HepG2 (cell line): ENCODE data around the gene PARN. TPM values are rescaled to one million over a fixed set of nuclear protein-coding genes. Genes with fewer than 3 reads are reported as not detected.

Experiments used
- AKAP8 ChIP-seq: sonication (generic); formaldehyde crosslinking; IDR thresholded peaks from 2 replicates; pipeline ENCODE4 v1.5.1; 2020; ENCODE audit warnings: mild to moderate bottlenecking, missing genetic modification reagents
- ELK4 ChIP-seq: sonication (generic); formaldehyde crosslinking; IDR thresholded peaks from 2 replicates; pipeline ENCODE4 v1.9.0; 2021; ENCODE audit warnings: missing genetic modification reagents, borderline replicate concordance
- IKZF5 ChIP-seq: IDR thresholded peaks from 2 replicates; pipeline ENCODE4 v1.6.1; 2018; ENCODE audit warnings: missing genetic modification reagents, mild to moderate bottlenecking, missing compliant biosample characterization
- NCOA2 ChIP-seq: sonication (generic); formaldehyde crosslinking; IDR thresholded peaks from 2 replicates; pipeline ENCODE4 v1.8.0; 2022; ENCODE audit warnings: inconsistent platforms
- SETDB1 ChIP-seq: sonication (generic); formaldehyde crosslinking; IDR thresholded peaks from 2 replicates; pipeline ENCODE4 v1.5.1; 2020; ENCODE audit warnings: missing genetic modification reagents, mild to moderate bottlenecking, borderline replicate concordance
- SIX1 ChIP-seq: sonication (generic); formaldehyde crosslinking; IDR thresholded peaks from 2 replicates; pipeline ENCODE4 v1.4.0; 2020; ENCODE audit warnings: missing genetic modification reagents, borderline replicate concordance
- SMYD3 ChIP-seq: sonication (generic); formaldehyde crosslinking; IDR thresholded peaks from 2 replicates; pipeline ENCODE4 v1.8.1; 2023; ENCODE audit warnings: mild to moderate bottlenecking, missing genetic modification reagents
- TARDBP ChIP-seq: sonication (generic); formaldehyde crosslinking; IDR thresholded peaks from 2 replicates; pipeline ENCODE4 v1.8.0; 2022; ENCODE audit warnings: mild to moderate bottlenecking, missing genetic modification reagents
- THAP8 ChIP-seq: sonication (generic); formaldehyde crosslinking; IDR thresholded peaks from 2 replicates; pipeline ENCODE4 v1.5.1; 2020; ENCODE audit warnings: missing genetic modification reagents, mild to moderate bottlenecking, borderline replicate concordance
- U2AF1 ChIP-seq: fragments of 200-400 bp; formaldehyde crosslinking; optimal IDR thresholded peaks from 2 replicates; pipeline ENCODE3; 2017; ENCODE audit warnings: mild to moderate bottlenecking, low read depth, low read length
- ZNF101 ChIP-seq: sonication (generic); formaldehyde crosslinking; IDR thresholded peaks from 2 replicates; pipeline ENCODE4 v1.4.0; 2020; ENCODE audit warnings: mild to moderate bottlenecking, low read depth, missing genetic modification reagents, borderline replicate concordance
- ZNF224 ChIP-seq: sonication (generic); formaldehyde crosslinking; IDR thresholded peaks from 2 replicates; pipeline ENCODE4 v1.5.0; 2020; ENCODE audit warnings: mild to moderate bottlenecking, missing genetic modification reagents
- ZNF329 ChIP-seq: sonication (generic); formaldehyde crosslinking; IDR thresholded peaks from 2 replicates; pipeline ENCODE4 v1.9.0; 2021; ENCODE audit warnings: low read depth, mild to moderate bottlenecking, missing genetic modification reagents
- ZNF33A ChIP-seq: sonication (generic); formaldehyde crosslinking; IDR thresholded peaks from 2 replicates; pipeline ENCODE4 v1.5.1; 2020; ENCODE audit warnings: missing genetic modification reagents, mild to moderate bottlenecking, moderate library complexity, borderline replicate concordance
- ZNF354B ChIP-seq: sonication (generic); formaldehyde crosslinking; IDR thresholded peaks from 2 replicates; pipeline ENCODE4 v1.8.0; 2022; ENCODE audit warnings: mild to moderate bottlenecking, missing genetic modification reagents
- ZNF572 ChIP-seq: sonication (generic); formaldehyde crosslinking; IDR thresholded peaks from 2 replicates; pipeline ENCODE4 v1.5.1; 2020; ENCODE audit warnings: mild to moderate bottlenecking, missing genetic modification reagents
- ZNF724P ChIP-seq: sonication (generic); formaldehyde crosslinking; IDR thresholded peaks from 2 replicates; pipeline ENCODE4 v1.8.0; 2022; ENCODE audit warnings: missing genetic modification reagents, borderline replicate concordance
- ZNF749 ChIP-seq: sonication (generic); formaldehyde crosslinking; IDR thresholded peaks from 2 replicates; pipeline ENCODE4 v1.8.0; 2022; ENCODE audit warnings: mild to moderate bottlenecking, missing genetic modification reagents, moderate library complexity, borderline replicate concordance
- polyA plus RNA-seq, 8 experiments: library from polyadenylated mRNA; depleted of rRNA in 3 of 8; stranded (reverse) in 7 of 8; unstranded in 1 of 8; fragments of >200 nt; fragmentation: Illumina TruSeq in 4 of 8; extraction: Trizol in 4 of 8; gene quantifications; 2 replicates each; pipeline versions ENCODE4 v1.2.1 to v1.2.3, GENCODE V29; 2011 to 2016; ENCODE audit warnings: low read depth in 4 of 8, missing spikeins in 1 of 8, mixed read lengths in 1 of 8; ENCODE audit not compliant: insufficient read depth in 1 of 8
- total RNA-seq, 5 experiments: library from RNA; depleted of rRNA; stranded (reverse); fragments of >200 nt; fragmentation: Illumina TruSeq; extraction: Trizol; gene quantifications; 2 replicates each; pipeline ENCODE4 v1.2.3, GENCODE V29; 2016; ENCODE audit warnings: low read depth in 1 of 5
- TF ChIP-seq, protein P1 (sequence below): sonication (generic); formaldehyde crosslinking; IDR thresholded peaks from 2 replicates; pipeline ENCODE4 v1.5.0; 2020; ENCODE audit warnings: missing genetic modification reagents
- TF ChIP-seq, protein P2 (sequence below): sonication (generic); formaldehyde crosslinking; conservative IDR thresholded peaks from 2 replicates; pipeline ENCODE4 v1.4.0; 2020; ENCODE audit warnings: missing genetic modification reagents
- TF ChIP-seq, protein P3 (sequence below): sonication (generic); formaldehyde crosslinking; IDR thresholded peaks from 2 replicates; pipeline ENCODE4 v1.4.0; 2020; ENCODE audit warnings: missing genetic modification reagents, borderline replicate concordance

PARN gene
- total and polyA plus RNA-seq, 2 of the 13 experiments (the other 11 are each of a cell fraction or from before 2014, with no cell fraction given): 13.3 to 47.6 TPM

DNA sequence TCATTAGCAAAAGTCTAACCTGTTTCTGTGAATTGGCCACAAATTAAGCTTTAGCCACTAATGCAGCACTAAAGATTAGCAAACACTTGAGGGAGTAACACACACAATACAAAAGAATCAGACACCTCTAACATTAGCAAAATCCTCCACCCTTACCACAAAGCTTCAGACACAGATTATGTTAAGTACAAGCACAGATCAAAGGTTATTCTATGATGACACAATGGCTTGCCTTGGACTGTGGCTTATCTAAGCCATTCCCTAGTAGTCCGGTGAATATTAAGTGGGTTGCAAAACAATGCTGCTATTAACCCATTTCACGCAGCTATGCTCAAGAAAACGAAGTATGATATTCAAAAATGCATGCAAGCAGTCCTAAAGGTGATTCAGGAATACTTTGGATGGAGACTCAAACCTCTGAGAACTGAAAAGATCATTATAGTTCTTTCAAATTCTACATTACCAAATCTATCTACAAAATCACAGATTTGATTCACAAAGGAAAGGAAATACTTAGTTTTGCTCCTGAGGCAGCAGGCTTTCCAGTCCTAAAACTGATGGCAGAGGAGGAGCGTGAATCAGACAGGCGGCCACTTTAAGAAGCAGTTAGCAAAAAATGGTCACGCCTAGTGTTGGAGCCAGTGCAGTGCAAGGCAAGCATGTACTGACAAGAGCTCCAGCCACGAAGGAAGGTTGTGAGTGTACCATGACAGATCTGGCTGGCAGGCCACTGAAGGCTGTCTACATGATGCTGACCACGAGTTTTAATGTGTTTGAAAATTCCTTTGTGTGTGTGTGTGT is 67.2 kb downstream of the PARN start (continued):
- TF ChIP-seq, protein P1, sequence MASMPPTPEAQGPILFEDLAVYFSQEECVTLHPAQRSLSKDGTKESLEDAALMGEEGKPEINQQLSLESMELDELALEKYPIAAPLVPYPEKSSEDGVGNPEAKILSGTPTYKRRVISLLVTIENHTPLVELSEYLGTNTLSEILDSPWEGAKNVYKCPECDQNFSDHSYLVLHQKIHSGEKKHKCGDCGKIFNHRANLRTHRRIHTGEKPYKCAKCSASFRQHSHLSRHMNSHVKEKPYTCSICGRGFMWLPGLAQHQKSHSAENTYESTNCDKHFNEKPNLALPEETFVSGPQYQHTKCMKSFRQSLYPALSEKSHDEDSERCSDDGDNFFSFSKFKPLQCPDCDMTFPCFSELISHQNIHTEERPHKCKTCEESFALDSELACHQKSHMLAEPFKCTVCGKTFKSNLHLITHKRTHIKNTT (CRISPR knock-in tag): no peak
- TF ChIP-seq ZNF749 (CRISPR knock-in tag) (0 out of 2 replicates have a peak, but pooled peaks have one; percentile 42), ZNF101 (CRISPR knock-in tag) (no peak), ELK4 (CRISPR knock-in tag) (no peak), NCOA2 (CRISPR knock-in tag) (peak; percentile 91), ZNF724P (no peak), SIX1 (CRISPR knock-in tag) (peak; percentile 24; the same call in 1 of the 2 replicates), AKAP8 (CRISPR knock-in tag) (no peak), IKZF5 (CRISPR knock-in tag) (peak; percentile 43; the same call in 1 of the 2 replicates), U2AF1 (no peak), THAP8 (no peak), ZNF329 (CRISPR knock-in tag) (no peak), ZNF572 (CRISPR knock-in tag) (no peak), ZNF33A (no peak), SETDB1 (CRISPR knock-in tag) (no peak), TARDBP (CRISPR knock-in tag) (peak; percentile 93; the same call in 1 of the 2 replicates), ZNF354B (no peak), ZNF224 (CRISPR knock-in tag) (no peak), SMYD3 (CRISPR knock-in tag) (no peak)
- TF ChIP-seq, protein P2, sequence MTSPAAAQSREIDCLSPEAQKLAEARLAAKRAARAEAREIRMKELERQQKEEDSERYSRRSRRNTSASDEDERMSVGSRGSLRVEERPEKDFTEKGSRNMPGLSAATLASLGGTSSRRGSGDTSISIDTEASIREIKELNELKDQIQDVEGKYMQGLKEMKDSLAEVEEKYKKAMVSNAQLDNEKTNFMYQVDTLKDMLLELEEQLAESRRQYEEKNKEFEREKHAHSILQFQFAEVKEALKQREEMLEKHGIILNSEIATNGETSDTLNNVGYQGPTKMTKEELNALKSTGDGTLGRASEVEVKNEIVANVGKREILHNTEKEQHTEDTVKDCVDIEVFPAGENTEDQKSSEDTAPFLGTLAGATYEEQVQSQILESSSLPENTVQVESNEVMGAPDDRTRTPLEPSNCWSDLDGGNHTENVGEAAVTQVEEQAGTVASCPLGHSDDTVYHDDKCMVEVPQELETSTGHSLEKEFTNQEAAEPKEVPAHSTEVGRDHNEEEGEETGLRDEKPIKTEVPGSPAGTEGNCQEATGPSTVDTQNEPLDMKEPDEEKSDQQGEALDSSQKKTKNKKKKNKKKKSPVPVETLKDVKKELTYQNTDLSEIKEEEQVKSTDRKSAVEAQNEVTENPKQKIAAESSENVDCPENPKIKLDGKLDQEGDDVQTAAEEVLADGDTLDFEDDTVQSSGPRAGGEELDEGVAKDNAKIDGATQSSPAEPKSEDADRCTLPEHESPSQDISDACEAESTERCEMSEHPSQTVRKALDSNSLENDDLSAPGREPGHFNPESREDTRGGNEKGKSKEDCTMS (CRISPR knock-in tag): no peak
- TF ChIP-seq, protein P3, sequence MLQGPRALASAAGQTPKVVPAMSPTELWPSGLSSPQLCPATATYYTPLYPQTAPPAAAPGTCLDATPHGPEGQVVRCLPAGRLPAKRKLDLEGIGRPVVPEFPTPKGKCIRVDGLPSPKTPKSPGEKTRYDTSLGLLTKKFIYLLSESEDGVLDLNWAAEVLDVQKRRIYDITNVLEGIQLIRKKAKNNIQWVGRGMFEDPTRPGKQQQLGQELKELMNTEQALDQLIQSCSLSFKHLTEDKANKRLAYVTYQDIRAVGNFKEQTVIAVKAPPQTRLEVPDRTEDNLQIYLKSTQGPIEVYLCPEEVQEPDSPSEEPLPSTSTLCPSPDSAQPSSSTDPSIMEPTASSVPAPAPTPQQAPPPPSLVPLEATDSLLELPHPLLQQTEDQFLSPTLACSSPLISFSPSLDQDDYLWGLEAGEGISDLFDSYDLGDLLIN (CRISPR knock-in tag): no peak
